Fibroblast of the aortic adventitia (primary cell): ENCODE results near the gene CREM. TPM values are rescaled to one million over a fixed set of nuclear protein-coding genes. Genes with fewer than 3 reads are reported as not detected.
"Not testable (repeated sequence)": the region's sequence is repeated elsewhere in the genome, so short reads cannot be mapped to it uniquely, and the experiment has no call there.

ENCODE experiments used
- DNase-seq: peaks from one replicate; pipeline ENCODE4 v3.0.0-alpha.2; 2010; ENCODE audit warnings: low read depth
- H3K4me3 ChIP-seq: 2 replicates; pipeline ENCODE4 v1.5.1; 2011; ENCODE audit warnings: low read depth, mild to moderate bottlenecking, control low read depth, low read length, moderate library complexity
- total RNA-seq: library from RNA; depleted of rRNA; stranded (reverse); fragments of >200 nt; gene quantifications from 2 replicates; pipeline ENCODE4 v1.2.3, GENCODE V29; 2012; ENCODE audit warnings: low replicate concordance
- TF ChIP-seq, protein P1 (sequence below): IDR thresholded peaks from 2 replicates; pipeline ENCODE4 v1.5.1; 2011; ENCODE audit warnings: mild to moderate bottlenecking, low read length, control low read depth, inconsistent platforms; ENCODE audit not compliant: insufficient read depth

CREM gene
- total RNA-seq = 10.1 and 27.2 TPM in 2 replicates

DNA sequence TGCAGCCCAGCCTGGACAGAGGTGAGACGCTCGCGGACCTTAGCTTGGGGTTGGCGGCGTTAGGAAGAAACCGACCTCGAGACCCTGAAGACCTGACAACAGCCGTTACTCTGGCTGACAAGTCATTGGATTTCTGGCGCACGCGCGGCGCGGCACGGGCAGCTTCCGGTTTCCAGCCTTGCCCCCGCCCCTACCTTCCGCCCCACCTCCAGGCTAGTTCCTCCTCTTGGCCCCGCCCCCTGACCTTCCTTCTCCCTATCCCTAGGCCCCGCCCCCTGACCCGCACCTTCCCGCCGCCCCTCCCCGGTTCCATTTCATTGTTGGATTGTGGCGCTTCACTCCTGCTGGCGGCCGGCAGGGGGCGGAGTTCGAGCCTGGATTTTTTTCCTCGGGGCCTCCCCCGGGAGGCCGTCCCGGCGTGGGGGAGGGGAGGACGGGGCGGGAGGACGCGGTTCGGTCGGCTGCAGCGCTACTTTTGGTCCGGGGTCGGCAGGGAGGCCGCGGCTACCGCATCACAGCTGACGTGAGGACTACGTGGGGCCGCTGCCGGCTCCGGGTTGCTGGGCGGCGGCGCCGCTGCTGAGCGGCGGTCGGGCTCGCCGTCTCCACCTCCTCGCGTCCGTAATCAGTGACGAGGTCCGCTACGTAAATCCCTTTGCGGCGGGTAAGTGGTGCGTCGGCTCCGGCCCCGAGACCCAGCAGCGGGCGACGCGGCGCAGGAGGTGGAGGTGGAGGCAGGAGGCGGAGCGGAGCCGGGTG, at the start of gene CREM:
TSS of gene CREM (plus strand) at position 317 of the 759 bp plus-strand sequence. CDS start 10,990 bp downstream, outside the sequence.
- peak within 1 kb of the TSS; percentile 82 for H3K4me3 ChIP-seq
- TF ChIP-seq, protein P1, sequence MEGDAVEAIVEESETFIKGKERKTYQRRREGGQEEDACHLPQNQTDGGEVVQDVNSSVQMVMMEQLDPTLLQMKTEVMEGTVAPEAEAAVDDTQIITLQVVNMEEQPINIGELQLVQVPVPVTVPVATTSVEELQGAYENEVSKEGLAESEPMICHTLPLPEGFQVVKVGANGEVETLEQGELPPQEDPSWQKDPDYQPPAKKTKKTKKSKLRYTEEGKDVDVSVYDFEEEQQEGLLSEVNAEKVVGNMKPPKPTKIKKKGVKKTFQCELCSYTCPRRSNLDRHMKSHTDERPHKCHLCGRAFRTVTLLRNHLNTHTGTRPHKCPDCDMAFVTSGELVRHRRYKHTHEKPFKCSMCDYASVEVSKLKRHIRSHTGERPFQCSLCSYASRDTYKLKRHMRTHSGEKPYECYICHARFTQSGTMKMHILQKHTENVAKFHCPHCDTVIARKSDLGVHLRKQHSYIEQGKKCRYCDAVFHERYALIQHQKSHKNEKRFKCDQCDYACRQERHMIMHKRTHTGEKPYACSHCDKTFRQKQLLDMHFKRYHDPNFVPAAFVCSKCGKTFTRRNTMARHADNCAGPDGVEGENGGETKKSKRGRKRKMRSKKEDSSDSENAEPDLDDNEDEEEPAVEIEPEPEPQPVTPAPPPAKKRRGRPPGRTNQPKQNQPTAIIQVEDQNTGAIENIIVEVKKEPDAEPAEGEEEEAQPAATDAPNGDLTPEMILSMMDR = peak; percentile 82
- DNase-seq = peak; percentile 96

DNA sequence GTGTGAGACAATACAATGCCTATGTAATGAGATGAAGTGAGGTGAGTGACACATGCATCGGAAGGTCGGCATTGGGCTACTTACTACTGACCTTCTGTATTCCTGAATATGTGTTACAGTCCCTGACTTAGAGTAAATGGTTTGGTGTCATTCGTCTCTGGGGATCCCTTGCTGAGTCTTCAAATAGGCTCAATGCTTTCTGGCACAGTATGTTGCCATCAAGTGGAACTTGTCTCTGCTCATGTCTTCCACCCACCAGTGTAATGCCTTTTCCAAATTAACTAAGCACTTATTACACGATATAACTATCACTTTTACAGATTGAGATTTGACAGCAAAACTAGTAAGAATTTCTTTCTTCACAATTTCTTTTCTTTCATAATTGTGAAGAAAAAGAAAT, 47.4 kb upstream of the CREM start:
- no peak for DNase-seq
- TF ChIP-seq, protein P1 = no peak
- no peak overlapping the region for H3K4me3 ChIP-seq

DNA sequence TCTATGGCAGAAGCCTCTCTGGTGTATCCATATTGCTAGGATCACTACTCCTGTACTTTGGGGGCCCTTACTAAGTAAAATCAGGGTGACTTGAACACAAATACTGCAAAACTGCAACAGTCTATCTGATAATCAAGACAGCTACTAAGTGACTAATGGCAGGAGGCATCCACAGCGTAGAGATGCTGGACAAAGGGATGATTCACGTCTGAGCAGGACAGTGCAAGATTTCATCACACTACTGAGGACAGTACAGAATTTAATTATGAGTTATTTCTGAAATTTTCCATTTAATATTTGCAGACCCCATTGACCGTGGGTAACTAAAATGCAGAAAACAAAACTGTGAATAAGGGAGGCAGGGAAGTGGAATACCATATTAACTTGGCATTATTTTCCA, 46.9 kb upstream of the CREM start:
- peak; percentile 71 for DNase-seq
- no peak overlapping the region for H3K4me3 ChIP-seq
- TF ChIP-seq, protein P1 = no peak

DNA sequence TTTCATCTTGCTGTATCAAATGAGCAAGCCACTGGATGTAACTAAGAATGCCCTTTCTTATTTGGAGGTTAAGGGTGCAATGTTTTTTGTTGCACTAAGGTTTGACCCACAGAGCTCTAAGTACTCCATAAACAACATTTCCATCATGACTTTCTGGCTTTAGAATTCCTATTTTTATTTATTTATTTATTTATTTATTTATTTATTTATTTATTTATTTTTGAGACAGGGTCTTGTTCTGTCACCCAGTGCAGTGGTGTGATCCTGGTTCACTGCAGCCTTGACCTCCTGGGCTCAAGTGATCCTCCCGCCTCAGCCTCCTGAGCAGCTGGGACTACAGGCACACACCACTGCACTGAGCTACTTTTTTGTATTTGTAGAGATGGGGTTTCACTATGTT, 46.4 kb upstream of the CREM start:
- DNase-seq, H3K4me3 ChIP-seq: not testable (repeated sequence)

DNA sequence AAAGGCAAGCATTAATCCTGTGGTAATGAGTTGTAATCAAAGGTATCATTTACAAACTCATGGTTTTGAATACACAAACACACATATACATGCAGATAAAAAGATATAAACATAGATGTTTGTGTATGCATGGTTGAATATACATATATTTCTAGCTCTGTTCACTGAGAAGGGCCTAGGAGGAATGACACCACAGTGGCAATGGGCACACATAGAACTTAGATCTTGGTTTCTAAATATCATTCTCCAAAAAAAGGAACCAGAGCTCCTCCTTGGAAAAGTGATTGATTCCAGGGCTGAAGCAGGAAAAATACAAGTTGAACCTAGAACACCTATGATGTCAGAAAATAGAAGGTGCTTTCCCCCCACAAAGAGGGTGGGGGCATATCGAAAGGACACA, 43.4 kb upstream of the CREM start:
- no peak overlapping the region for H3K4me3 ChIP-seq
- no peak for DNase-seq
- TF ChIP-seq, protein P1 = no peak

DNA sequence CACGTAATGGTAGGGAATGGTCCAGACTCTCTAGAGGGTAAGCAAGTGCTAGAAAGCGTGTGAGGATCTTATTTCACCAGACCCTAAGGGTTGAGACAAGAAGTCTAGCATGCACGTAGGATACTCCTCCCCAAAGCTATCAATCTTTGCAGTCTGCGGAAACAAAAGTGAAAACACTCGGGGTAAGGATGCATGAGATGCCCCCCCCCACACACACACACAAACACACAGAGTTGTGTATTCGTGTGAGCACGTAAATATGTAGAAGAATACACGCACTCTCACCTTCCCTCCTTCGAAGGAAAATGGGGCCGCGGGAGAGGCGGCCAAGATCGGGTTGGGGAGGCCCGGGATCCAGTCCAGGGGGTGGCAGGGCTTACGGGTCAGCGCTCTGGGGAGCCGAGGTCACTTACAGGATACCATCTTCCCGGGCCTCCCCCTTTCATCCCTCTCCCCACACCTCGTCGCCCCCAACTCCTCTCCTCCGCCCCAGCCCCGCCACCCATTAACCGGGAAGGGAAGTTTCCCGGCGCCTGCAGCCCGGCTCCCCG, 37.0 kb upstream of the CREM start:
- TF ChIP-seq, protein P1 = no peak
- DNase-seq = peak; percentile 44
- peak overlapping the region; percentile 81 for H3K4me3 ChIP-seq

DNA sequence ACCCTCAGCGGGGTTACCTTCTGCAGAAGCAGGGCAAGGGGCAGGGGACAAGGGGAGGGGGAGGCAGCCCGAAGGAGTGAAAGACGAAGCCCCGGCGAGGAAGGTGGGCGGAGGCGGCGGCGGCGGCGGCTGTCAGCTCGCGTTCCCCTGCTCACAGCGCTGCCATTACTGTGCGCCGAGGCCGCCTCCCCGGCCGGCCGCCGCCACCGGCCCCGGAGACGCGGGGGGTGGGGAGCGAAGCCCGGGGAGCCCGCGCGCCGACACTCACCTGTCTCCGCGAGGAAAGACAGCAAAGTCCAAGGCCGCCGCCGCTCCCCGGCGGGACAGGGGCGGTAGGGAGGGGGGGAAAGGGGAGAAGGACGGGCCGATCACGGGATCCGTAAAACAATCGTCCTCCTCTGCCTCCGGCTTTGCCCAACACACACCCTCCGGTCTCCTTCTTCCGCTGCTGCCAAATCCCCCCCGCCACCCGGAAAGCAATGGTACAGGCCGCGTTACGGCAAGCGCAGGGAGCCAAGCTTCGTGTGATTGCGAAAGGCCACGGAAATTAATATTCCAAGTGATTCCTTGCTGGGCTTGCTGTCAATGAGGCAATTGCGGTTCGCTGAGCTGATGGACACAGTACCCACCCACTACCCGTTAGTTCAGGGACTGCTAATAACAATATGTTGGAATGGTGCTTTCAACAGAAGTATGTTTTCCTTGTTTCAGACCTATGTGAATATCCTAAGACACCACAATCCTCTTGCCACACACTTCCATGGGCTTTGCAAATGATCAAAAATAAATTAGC, 36.3 kb upstream of the CREM start, which contains the start of gene CUL2:
TSS of gene CUL2 (minus strand) at position 180 of the 793 bp plus-strand sequence. CDS start 19,024 bp downstream, outside the sequence.
- TF ChIP-seq, protein P1 = no peak
- peak within 1 kb of the TSS; percentile 81 for H3K4me3 ChIP-seq
- peak; percentile 97 for DNase-seq
